HG03565 (cell line): ENCODE results near the gene AKAP7.
"Not testable (repeated sequence)": the region's sequence is repeated elsewhere in the genome, so short reads cannot be mapped to it uniquely, and the experiment has no call there.

Source experiments
- ATAC-seq: cut with Tn5 transposase; IDR thresholded peaks from one replicate; pipeline ENCODE4 v1.9.1; 2021; ENCODE audit warnings: mild to moderate bottlenecking, moderate library complexity; ENCODE audit not compliant: unreplicated experiment

AKAP7 gene

GRCh38 chr6:131288214-131288613, 152.9 kb downstream of the AKAP7 start:
- no peak for ATAC-seq

- no peak for ATAC-seq
These were observed 155.7 kb downstream of the AKAP7 start for GRCh38 chr6:131290955-131291354.

- no peak for ATAC-seq
These were observed 157.1 kb downstream of the AKAP7 start for GRCh38 chr6:131292145-131292938.

GRCh38 chr6:131293472-131293911, 158.2 kb downstream of the AKAP7 start:
- no peak for ATAC-seq

GRCh38 chr6:131295081-131295480, 159.8 kb downstream of the AKAP7 start:
- ATAC-seq: no peak

GRCh38 chr6:131300826-131301225, 165.6 kb downstream of the AKAP7 start:
- not testable (repeated sequence) for ATAC-seq

- no peak for ATAC-seq
These were observed 168.2 kb downstream of the AKAP7 start for GRCh38 chr6:131303338-131303930.

GRCh38 chr6:131305037-131305850, 170.0 kb downstream of the AKAP7 start:
- ATAC-seq: no peak

- no peak for ATAC-seq
These were observed 174.2 kb downstream of the AKAP7 start for GRCh38 chr6:131309437-131309836.

- no peak for ATAC-seq
These were observed 179.6 kb downstream of the AKAP7 start for GRCh38 chr6:131314838-131315237.

GRCh38 chr6:131316654-131317053, 181.4 kb downstream of the AKAP7 start:
- no peak for ATAC-seq

- no peak for ATAC-seq
These were observed 182.2 kb downstream of the AKAP7 start for GRCh38 chr6:131317516-131317915.

- ATAC-seq: no peak
These were observed 186.3 kb downstream of the AKAP7 start for GRCh38 chr6:131321589-131321988.

- ATAC-seq: no peak
These were observed 186.9 kb downstream of the AKAP7 start for GRCh38 chr6:131322125-131322524.

- ATAC-seq: not testable (repeated sequence)
These were observed 190.4 kb downstream of the AKAP7 start for GRCh38 chr6:131325669-131326068.

GRCh38 chr6:131328727-131329126, 193.5 kb downstream of the AKAP7 start:
- ATAC-seq: not testable (repeated sequence)

GRCh38 chr6:131331151-131331550, 195.9 kb downstream of the AKAP7 start:
- no peak for ATAC-seq

- no peak for ATAC-seq
These were observed 196.9 kb downstream of the AKAP7 start for GRCh38 chr6:131331873-131332781.
